ENCODE data around the gene CCDC107. TPM values are rescaled to one million over a fixed set of nuclear protein-coding genes. Genes with fewer than 3 reads are reported as not detected.

Gene CCDC107
- total RNA-seq, 1 donor from 2014 or later, result 32.5 TPM

DNA sequence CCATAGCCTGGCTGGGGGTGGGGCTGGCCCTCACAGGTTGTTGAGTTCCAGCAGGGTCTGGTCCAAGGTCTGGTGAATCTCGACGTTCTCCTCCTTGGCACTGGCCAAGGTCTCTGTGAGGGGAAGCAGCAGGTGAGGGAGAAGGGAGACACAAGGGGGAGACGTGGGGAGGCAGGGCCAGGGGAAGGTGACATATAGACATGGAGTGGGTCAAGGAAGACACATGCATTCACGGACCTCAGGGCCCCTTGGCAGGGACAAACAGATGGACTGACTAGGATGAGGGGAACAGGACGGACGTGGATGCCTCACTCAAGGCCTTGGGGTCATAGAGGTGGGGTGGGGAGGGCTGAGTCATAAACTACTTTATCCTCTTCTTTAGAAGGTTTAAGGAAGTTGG lies 24.0 kb downstream of the CCDC107 start:
- CTCF ChIA-PET, result interaction anchor here (5.9 kb wide), 1 partner anchor 14 kb away, joined by 30 read pairs; no protein-coding TSS in a partner anchor

GRCh38 chr9:35682520-35683315 lies 24.6 kb downstream of the CCDC107 start:
- H3K9me3 Mint-ChIP-seq, result no peaks in the 10 kb centered on the region
- H3K36me3 Mint-ChIP-seq (ENCODE audit: low read depth), result no peaks in the 10 kb centered on the region
- TF ChIP-seq, protein P1, sequence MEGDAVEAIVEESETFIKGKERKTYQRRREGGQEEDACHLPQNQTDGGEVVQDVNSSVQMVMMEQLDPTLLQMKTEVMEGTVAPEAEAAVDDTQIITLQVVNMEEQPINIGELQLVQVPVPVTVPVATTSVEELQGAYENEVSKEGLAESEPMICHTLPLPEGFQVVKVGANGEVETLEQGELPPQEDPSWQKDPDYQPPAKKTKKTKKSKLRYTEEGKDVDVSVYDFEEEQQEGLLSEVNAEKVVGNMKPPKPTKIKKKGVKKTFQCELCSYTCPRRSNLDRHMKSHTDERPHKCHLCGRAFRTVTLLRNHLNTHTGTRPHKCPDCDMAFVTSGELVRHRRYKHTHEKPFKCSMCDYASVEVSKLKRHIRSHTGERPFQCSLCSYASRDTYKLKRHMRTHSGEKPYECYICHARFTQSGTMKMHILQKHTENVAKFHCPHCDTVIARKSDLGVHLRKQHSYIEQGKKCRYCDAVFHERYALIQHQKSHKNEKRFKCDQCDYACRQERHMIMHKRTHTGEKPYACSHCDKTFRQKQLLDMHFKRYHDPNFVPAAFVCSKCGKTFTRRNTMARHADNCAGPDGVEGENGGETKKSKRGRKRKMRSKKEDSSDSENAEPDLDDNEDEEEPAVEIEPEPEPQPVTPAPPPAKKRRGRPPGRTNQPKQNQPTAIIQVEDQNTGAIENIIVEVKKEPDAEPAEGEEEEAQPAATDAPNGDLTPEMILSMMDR (IDR thresholded peaks at IDR 0.05), result no peak
- ATAC-seq (ENCODE audit: low read depth), result no peak
- peaks cover 21% of the 10 kb centered on the region for H3K4me1 Mint-ChIP-seq
- no peaks in the 10 kb centered on the region for H3K27me3 Mint-ChIP-seq
- DNase-seq, result no peak
- no peak overlapping the region for H3K4me3 Mint-ChIP-seq
- H3K27ac Mint-ChIP-seq, result no peak overlapping the region
- ChIA-PET POLR2A (interaction anchor here (0.7 kb wide), 1 partner anchor 28 kb away, joined by 3 read pairs; no protein-coding TSS in a partner anchor), CTCF (interaction anchor here (1.0 to 5.9 kb wide), 2 partner anchors 13 to 79 kb away, joined by 3 to 30 read pairs; no protein-coding TSS in a partner anchor)
- intact Hi-C loops (cut with micrococcal nuclease), result loop anchor here (5.0 kb wide), 1 partner anchor 35 kb away; no protein-coding TSS in a partner anchor

More for the DNA sequence above, 24.0 kb downstream of the CCDC107 start:
- Mint-ChIP-seq H3K9me3 (no peaks in the 10 kb centered on the region), H3K4me1 (peaks cover 21% of the 10 kb centered on the region), H3K36me3 (ENCODE audit: low read depth) (no peaks in the 10 kb centered on the region), H3K4me3 (no peak overlapping the region), H3K27ac (no peak overlapping the region), H3K27me3 (peaks cover 2% of the 10 kb centered on the region)
- DNase-seq, result no peak
- POLR2A ChIA-PET, result no interaction called here
- ATAC-seq (ENCODE audit: low read depth), result no peak
- TF ChIP-seq, protein P1 (IDR thresholded peaks at IDR 0.05), result no peak
- intact Hi-C loops (cut with micrococcal nuclease), result loop anchor here (5.0 kb wide), 1 partner anchor 35 kb away; no protein-coding TSS in a partner anchor

- ChIA-PET CTCF (interaction anchor here (1.0 to 5.9 kb wide), 2 partner anchors 13 to 80 kb away, joined by 3 to 30 read pairs; no protein-coding TSS in a partner anchor), POLR2A (interaction anchor here (0.7 kb wide), 1 partner anchor 27 kb away, joined by 3 read pairs; no protein-coding TSS in a partner anchor)
- H3K4me1 Mint-ChIP-seq, result peaks cover 21% of the 10 kb centered on the region
- intact Hi-C loops (cut with micrococcal nuclease), result loop anchor here (5.0 kb wide), 1 partner anchor 34 kb away; no protein-coding TSS in a partner anchor
- no peaks in the 10 kb centered on the region for H3K27me3 Mint-ChIP-seq
- no peaks in the 10 kb centered on the region for H3K36me3 Mint-ChIP-seq (ENCODE audit: low read depth)
- H3K4me3 Mint-ChIP-seq, result no peak overlapping the region
- no peak overlapping the region for H3K27ac Mint-ChIP-seq
- TF ChIP-seq, protein P1 (IDR thresholded peaks at IDR 0.05), result no peak
- DNase-seq (no peak), ATAC-seq (ENCODE audit: low read depth) (no peak)
- H3K9me3 Mint-ChIP-seq, result no peaks in the 10 kb centered on the region
Measured at GRCh38 chr9:35683323-35683722, 25.2 kb downstream of the CCDC107 start.

GRCh38 chr9:35684921-35685320 lies 26.8 kb downstream of the CCDC107 start:
- CTCF ChIA-PET, result interaction anchor here (5.9 kb wide), 1 partner anchor 11 kb away, joined by 30 read pairs; no protein-coding TSS in a partner anchor
- Mint-ChIP-seq H3K4me1 (peaks cover 20% of the 10 kb centered on the region), H3K27me3 (no peaks in the 10 kb centered on the region), H3K36me3 (ENCODE audit: low read depth) (no peaks in the 10 kb centered on the region), H3K9me3 (no peaks in the 10 kb centered on the region), H3K27ac (no peak overlapping the region), H3K4me3 (no peak overlapping the region)
- DNase-seq (no peak), ATAC-seq (ENCODE audit: low read depth) (no peak)
- POLR2A ChIA-PET, result no interaction called here
- TF ChIP-seq, protein P1 (IDR thresholded peaks at IDR 0.05), result no peak
- intact Hi-C loops (cut with micrococcal nuclease), result loop anchor here (5.0 kb wide), 1 partner anchor 32 kb away; no protein-coding TSS in a partner anchor

GRCh38 chr9:35685506-35685905 lies 27.4 kb downstream of the CCDC107 start:
- DNase-seq, result no peak
- Mint-ChIP-seq H3K4me3 (no peak overlapping the region), H3K27me3 (no peaks in the 10 kb centered on the region), H3K4me1 (peaks cover 14% of the 10 kb centered on the region), H3K36me3 (ENCODE audit: low read depth) (no peaks in the 10 kb centered on the region), H3K27ac (no peak overlapping the region), H3K9me3 (no peaks in the 10 kb centered on the region)
- TF ChIP-seq, protein P1 (IDR thresholded peaks at IDR 0.05), result no peak
- intact Hi-C loops (cut with micrococcal nuclease), result no loop called here
- POLR2A ChIA-PET, result interaction anchor here (1.1 kb wide), 1 partner anchor 41 kb away, joined by 4 read pairs; no protein-coding TSS in a partner anchor
- no peak for ATAC-seq (ENCODE audit: low read depth)
- CTCF ChIA-PET, result interaction anchor here (3.6 kb wide), 1 partner anchor 10 kb away, joined by 23 read pairs; no protein-coding TSS in a partner anchor
